NCI-H226 (cell line): Measurements from ENCODE around the gene POMGNT1.

ENCODE experiments used
- DNase-seq: peaks from one replicate; pipeline ENCODE4 v3.0.0-alpha.2; 2015

The POMGNT1 gene

GRCh38 chr1:46152016-46152415 is 46.2 kb downstream of the POMGNT1 start:
- peak; percentile 67 for DNase-seq

DNA sequence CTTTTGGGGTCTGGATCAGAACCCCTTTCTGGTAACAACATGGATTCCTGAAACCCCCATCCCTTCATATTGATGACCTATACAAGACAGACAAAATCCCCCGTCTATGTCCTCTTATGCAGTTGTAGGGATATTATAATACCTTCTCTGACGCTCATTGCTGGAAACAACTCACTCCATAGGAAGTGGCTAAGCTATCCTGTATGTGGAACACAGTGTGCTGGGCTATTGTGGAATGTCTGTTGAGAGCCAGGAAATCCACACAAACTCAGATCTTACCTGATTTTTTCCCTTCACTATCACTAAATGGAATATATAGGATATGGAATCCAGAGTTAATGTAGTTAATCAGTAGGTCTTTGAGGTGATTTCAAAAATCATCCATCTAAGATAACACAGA is 48.1 kb downstream of the POMGNT1 start:
- no peak for DNase-seq

DNA sequence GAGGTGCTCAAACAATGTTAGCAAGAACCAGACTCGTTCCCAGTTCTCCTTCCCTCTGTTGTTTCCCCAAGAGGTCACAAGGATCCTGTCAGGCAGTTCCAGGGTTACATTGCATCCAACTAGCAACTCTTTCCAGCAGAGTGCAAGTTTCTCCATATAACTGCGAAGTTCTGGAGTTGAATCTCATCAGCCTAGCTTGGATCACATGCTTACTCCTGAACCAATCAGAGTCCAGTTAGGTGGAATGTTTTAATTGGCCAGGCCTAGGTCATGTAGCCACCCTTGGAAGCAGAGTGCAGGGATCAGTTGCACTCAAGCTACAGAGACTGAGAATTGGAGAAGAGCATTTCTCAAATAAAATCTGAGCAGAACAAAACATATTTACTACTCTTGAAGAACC is 49.9 kb downstream of the POMGNT1 start:
- no peak for DNase-seq
